ENCODE results near the gene MCRS1.

GRCh38 chr12:49543221-49543913 is 24.6 kb downstream of the MCRS1 start:
- TF ChIP-seq CTCF (IDR thresholded peaks at IDR 0.05), result no peak
- no peak for TF ChIP-seq POLR2A (IDR thresholded peaks at IDR 0.05)
- TF ChIP-seq POLR2AphosphoS5 (IDR thresholded peaks at IDR 0.05), result no peak
- TF ChIP-seq EP300 (IDR thresholded peaks at IDR 0.05), result no peak
